ENCODE data around the gene LIPC.

DNA sequence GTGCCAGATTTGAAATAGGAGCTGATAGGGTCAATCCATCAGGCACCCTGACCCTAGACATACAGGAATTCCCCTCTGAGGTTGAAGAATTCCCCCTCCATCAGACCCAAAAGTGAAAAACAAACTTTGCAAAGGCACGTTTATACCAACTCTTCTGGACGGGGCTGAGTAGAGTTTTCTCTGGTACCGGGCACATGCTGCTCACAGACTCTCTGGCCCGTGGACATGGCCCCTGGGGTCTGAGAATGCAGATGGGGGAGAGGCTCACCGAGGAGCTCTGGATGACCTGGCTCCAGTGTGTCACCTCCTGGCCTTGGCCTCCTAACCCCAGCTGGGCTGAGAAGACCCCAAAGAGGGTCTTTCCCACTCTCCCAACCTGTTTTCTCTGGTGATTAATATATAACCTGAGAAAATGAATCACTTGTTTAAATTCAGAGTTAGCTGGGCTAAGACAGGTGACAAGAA is 11.2 kb upstream of the LIPC start:
- TF ChIP-seq, protein P1, sequence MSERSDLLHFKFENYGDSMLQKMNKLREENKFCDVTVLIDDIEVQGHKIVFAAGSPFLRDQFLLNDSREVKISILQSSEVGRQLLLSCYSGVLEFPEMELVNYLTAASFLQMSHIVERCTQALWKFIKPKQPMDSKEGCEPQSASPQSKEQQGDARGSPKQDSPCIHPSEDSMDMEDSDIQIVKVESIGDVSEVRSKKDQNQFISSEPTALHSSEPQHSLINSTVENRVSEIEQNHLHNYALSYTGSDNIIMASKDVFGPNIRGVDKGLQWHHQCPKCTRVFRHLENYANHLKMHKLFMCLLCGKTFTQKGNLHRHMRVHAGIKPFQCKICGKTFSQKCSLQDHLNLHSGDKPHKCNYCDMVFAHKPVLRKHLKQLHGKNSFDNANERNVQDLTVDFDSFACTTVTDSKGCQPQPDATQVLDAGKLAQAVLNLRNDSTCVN (CRISPR knock-in tag; IDR thresholded peaks at IDR 0.05) = no peak
- TF ChIP-seq POLR2A (conservative IDR thresholded peaks at IDR 0.05) = no peak
- TF ChIP-seq NBN (IDR thresholded peaks at IDR 0.05; ENCODE audit: low read depth) = no peak
- no peak for TF ChIP-seq ELF4 (CRISPR knock-in tag; IDR thresholded peaks at IDR 0.05)
- no peak for TF ChIP-seq ZFX (CRISPR knock-in tag; IDR thresholded peaks at IDR 0.05)
- no peak for TF ChIP-seq ZBTB7A (IDR thresholded peaks at IDR 0.05; ENCODE audit: borderline replicate concordance, control insufficient read depth, low read depth, low read length)
- no peak for TF ChIP-seq TRIM24 (IDR thresholded peaks at IDR 0.05)
- TF ChIP-seq CTCF (IDR thresholded peaks at IDR 0.05 in 2 of 3, conservative IDR thresholded peaks at IDR 0.05 in 1 of 3; ENCODE audit: insufficient read depth in 2 of 3, low read depth in 1 of 3, low read length in 3 of 3) = no peak
